Measurements from ENCODE around the gene ZNF532. TPM values are rescaled to one million over a fixed set of nuclear protein-coding genes. Genes with fewer than 3 reads are reported as not detected.

Gene ZNF532, protein sequence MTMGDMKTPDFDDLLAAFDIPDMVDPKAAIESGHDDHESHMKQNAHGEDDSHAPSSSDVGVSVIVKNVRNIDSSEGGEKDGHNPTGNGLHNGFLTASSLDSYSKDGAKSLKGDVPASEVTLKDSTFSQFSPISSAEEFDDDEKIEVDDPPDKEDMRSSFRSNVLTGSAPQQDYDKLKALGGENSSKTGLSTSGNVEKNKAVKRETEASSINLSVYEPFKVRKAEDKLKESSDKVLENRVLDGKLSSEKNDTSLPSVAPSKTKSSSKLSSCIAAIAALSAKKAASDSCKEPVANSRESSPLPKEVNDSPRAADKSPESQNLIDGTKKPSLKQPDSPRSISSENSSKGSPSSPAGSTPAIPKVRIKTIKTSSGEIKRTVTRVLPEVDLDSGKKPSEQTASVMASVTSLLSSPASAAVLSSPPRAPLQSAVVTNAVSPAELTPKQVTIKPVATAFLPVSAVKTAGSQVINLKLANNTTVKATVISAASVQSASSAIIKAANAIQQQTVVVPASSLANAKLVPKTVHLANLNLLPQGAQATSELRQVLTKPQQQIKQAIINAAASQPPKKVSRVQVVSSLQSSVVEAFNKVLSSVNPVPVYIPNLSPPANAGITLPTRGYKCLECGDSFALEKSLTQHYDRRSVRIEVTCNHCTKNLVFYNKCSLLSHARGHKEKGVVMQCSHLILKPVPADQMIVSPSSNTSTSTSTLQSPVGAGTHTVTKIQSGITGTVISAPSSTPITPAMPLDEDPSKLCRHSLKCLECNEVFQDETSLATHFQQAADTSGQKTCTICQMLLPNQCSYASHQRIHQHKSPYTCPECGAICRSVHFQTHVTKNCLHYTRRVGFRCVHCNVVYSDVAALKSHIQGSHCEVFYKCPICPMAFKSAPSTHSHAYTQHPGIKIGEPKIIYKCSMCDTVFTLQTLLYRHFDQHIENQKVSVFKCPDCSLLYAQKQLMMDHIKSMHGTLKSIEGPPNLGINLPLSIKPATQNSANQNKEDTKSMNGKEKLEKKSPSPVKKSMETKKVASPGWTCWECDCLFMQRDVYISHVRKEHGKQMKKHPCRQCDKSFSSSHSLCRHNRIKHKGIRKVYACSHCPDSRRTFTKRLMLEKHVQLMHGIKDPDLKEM (N-terminal part only)
- 49.6 and 51.6 TPM in 2 replicates for total RNA-seq

DNA sequence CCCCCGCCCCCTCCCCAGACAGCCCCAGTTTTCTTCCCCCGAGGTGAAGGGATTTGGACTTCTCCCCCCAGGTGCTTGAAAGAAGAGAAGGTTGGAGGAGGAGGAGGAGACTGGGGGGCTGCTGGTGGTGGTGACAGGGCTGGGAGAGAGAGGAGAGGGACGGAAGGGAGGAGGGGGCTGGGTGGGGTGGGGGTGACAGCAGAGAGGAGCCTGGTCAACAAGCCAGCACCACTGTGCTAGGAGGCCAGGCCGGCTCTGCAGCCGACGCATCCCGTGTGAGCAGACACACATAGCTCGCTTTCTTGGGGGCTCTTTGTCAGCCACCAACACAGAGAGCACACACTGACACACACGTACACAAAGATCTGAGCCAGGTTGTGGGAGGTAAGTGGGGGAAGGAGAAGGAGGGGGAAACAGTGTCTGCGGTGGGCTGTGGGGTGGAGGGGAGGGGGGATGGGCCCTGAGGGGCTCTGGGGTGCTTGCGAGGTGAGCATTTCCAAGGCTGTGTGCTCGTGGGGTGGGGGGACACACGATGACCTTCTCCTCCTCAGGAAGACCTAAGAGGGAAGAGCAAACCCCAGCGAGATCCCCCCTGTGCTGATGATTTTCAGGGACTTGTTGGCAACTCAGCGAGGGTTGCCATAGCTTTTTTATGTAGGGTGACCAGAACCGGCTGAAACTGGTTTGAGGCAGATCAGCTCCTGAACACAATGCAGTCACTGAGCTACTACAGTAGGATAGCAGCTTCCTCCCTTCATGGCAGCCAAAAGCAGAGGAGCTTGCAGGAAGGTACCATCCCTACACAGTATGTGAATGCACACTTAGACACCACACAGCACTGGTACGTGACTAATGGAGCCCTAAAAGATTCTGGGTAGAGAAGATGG is at the start of gene ZNF532:
Gene ZNF532, plus strand, starts transcription at position 732 of the 887 bp plus-strand sequence. CDS start 53,411 bp downstream, outside the sequence.
- no peaks in the 10 kb centered on the region for H3K9me3 ChIP-seq (ENCODE audit: low read depth, low read length)
- no peaks in the 10 kb centered on the region for H3K27me3 ChIP-seq (ENCODE audit: insufficient read depth, low read length)
- H3K27ac ChIP-seq (ENCODE audit: low read depth, low read length): peak within 1 kb of the TSS; percentile 65
- peaks cover 47% of the 10 kb centered on the region for H3K4me1 ChIP-seq (ENCODE audit: insufficient read depth, low read length)
- H4K20me1 ChIP-seq (ENCODE audit: insufficient read depth, low read length): no peaks in the 10 kb centered on the region
- H3K79me2 ChIP-seq (ENCODE audit: insufficient read depth, low read length): peaks cover 71% of the 10 kb centered on the region
- peak within 1 kb of the TSS; percentile 2 for H2AFZ ChIP-seq (ENCODE audit: low read length)
- peaks cover 27% of the 10 kb centered on the region for H3K36me3 ChIP-seq (ENCODE audit: insufficient read depth, low read length)
- peak within 1 kb of the TSS; percentile 68 for H3K4me2 ChIP-seq (ENCODE audit: insufficient read depth, low read length)
- TF ChIP-seq, protein P1, sequence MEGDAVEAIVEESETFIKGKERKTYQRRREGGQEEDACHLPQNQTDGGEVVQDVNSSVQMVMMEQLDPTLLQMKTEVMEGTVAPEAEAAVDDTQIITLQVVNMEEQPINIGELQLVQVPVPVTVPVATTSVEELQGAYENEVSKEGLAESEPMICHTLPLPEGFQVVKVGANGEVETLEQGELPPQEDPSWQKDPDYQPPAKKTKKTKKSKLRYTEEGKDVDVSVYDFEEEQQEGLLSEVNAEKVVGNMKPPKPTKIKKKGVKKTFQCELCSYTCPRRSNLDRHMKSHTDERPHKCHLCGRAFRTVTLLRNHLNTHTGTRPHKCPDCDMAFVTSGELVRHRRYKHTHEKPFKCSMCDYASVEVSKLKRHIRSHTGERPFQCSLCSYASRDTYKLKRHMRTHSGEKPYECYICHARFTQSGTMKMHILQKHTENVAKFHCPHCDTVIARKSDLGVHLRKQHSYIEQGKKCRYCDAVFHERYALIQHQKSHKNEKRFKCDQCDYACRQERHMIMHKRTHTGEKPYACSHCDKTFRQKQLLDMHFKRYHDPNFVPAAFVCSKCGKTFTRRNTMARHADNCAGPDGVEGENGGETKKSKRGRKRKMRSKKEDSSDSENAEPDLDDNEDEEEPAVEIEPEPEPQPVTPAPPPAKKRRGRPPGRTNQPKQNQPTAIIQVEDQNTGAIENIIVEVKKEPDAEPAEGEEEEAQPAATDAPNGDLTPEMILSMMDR (IDR thresholded peaks at IDR 0.05; ENCODE audit: extremely low read depth, low read depth, low read length): no peak
- peak within 1 kb of the TSS; percentile 63 for H3K4me3 ChIP-seq (ENCODE audit: insufficient read depth, low read length)
- DNase-seq (ENCODE audit: insufficient read length, low spot score, missing footprints): peak; percentile 94

DNA sequence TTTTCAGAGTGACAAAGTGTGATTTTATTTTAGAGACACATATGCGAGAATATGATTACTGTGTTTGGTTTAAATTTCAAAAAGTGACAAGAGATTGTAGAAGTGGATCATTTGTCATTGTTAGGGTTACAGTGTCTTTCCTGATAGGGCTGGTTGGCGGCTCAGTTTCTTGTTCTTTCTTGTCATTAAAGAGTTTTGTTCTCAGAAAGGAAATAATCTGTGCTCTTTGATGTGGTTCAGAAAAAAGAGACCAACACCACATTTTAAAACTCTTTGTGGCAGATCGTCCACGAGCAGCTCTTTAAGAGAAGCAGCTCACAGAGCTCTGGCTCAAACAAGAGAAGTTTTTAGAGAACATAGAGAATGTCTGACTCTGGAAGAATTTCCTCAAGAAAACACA is 45.6 kb upstream of the ZNF532 start:
- DNase-seq (ENCODE audit: insufficient read length, low spot score, missing footprints): no peak
- Histone ChIP-seq H3K4me1 (ENCODE audit: insufficient read depth, low read length) (no peaks in the 10 kb centered on the region), H3K36me3 (ENCODE audit: insufficient read depth, low read length) (no peaks in the 10 kb centered on the region), H2AFZ (ENCODE audit: low read length) (no peak overlapping the region), H3K27ac (ENCODE audit: low read depth, low read length) (no peak overlapping the region), H3K4me2 (ENCODE audit: insufficient read depth, low read length) (no peak overlapping the region), H4K20me1 (ENCODE audit: insufficient read depth, low read length) (no peaks in the 10 kb centered on the region), H3K4me3 (ENCODE audit: insufficient read depth, low read length) (no peak overlapping the region), H3K9me3 (ENCODE audit: low read depth, low read length) (no peaks in the 10 kb centered on the region), H3K27me3 (ENCODE audit: insufficient read depth, low read length) (peaks cover 2% of the 10 kb centered on the region), H3K79me2 (ENCODE audit: insufficient read depth, low read length) (no peaks in the 10 kb centered on the region)
- TF ChIP-seq, protein P1 (IDR thresholded peaks at IDR 0.05; ENCODE audit: extremely low read depth, low read depth, low read length): no peak

DNA sequence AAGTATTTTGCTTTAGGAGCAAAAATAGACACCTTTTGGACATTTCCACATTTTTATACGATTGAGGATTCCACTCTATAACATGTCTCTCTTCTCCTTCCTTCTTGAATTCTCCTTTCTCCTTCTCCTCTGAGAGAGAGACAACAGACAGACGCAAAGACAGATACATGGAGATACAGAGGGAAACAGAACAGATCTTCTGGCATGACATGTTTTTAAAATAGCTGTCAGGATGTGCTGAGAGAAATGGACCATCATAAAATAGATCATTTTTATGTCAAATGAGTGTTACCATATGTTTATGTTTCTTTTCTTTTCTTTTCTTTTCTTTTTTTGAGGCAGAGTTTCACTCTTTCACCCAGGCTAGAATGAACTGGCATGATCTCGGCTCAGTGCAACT is 44.4 kb upstream of the ZNF532 start:
- Histone ChIP-seq H3K4me3 (ENCODE audit: insufficient read depth, low read length) (no peak overlapping the region), H3K27ac (ENCODE audit: low read depth, low read length) (no peak overlapping the region), H3K27me3 (ENCODE audit: insufficient read depth, low read length) (no peaks in the 10 kb centered on the region), H3K9me3 (ENCODE audit: low read depth, low read length) (no peaks in the 10 kb centered on the region), H3K4me1 (ENCODE audit: insufficient read depth, low read length) (no peaks in the 10 kb centered on the region), H4K20me1 (ENCODE audit: insufficient read depth, low read length) (no peaks in the 10 kb centered on the region), H3K79me2 (ENCODE audit: insufficient read depth, low read length) (no peaks in the 10 kb centered on the region), H3K4me2 (ENCODE audit: insufficient read depth, low read length) (no peak overlapping the region), H3K36me3 (ENCODE audit: insufficient read depth, low read length) (no peaks in the 10 kb centered on the region), H2AFZ (ENCODE audit: low read length) (no peak overlapping the region)
- TF ChIP-seq, protein P1 (IDR thresholded peaks at IDR 0.05; ENCODE audit: extremely low read depth, low read depth, low read length): no peak
- no peak for DNase-seq (ENCODE audit: insufficient read length, low spot score, missing footprints)

Measured in osteoblast (primary cell).